GM18507 (cell line): Measurements from ENCODE around the gene TNNT3.
"Not testable (repeated sequence)": the region's sequence is repeated elsewhere in the genome, so short reads cannot be mapped to it uniquely, and the experiment has no call there.

ENCODE experiments used
- DNase-seq: peaks from one replicate; pipeline ENCODE4 v3.0.0; 2011; ENCODE audit warnings: low read depth; ENCODE audit not compliant: insufficient read length; ENCODE audit errors: extremely low spot score
- FAIRE-seq: peaks from 2 replicates; lab custom pipeline; 2011; peaks lifted over from hg19 to GRCh38; lab: Jason Lieb, UNC

Gene TNNT3

DNA sequence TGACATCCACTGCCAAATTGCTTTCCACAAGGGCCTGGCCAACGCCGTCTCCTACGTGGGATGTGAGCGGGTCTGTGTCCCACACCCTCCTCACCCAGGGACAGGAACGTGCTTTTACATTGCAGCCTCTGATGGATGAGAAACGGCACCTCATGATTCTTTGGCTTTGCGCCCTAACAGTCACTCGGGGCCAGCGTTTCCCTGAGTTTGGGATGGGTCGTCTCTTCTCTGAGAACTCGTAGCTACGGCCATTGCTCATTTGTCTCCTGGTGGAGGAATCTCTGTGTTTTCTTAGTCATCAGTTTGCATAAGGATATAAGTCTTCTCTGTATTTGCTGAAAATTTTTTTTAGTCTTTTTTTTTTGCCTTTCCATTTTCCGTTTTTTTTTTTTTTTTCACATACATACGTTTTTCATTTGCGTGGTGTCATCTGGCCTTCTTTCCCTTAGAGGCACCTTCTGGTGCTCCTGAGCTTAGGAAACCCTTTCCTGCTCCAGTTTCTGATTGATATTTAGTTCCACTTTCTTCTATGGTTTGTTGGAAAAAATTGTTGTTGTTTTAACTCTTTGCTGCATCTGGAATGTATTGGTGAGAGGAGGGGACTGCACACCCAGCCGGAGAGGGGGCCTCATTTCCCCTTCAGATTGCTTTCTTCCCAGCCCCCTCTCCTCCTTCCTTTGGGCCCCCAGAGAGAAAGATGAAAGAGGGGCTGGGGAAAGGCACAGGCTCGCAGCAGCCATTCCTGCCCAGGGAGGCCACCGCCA, 12.0 kb downstream of the TNNT3 start:
- FAIRE-seq (no peak), DNase-seq (no peak)

DNA sequence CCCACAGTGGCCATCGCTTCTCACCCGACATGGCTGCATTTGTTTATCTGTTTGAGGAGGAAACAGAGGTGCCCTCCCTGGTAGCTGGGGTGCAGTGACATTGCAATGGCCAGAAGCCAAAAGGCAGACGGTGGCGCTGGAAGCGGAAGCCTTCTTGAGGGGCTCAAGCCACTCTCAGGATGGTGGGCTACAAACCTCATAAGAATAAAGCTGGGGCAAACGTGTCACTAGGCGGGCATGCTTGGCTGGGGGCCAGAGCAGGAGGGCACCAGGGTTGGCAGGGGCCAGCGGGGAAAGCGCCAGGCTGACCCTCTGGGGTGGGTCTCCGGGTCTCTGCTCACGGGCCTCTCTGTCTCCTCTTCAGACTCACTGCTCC, 12.6 kb downstream of the TNNT3 start:
- FAIRE-seq (no peak), DNase-seq (no peak)

DNA sequence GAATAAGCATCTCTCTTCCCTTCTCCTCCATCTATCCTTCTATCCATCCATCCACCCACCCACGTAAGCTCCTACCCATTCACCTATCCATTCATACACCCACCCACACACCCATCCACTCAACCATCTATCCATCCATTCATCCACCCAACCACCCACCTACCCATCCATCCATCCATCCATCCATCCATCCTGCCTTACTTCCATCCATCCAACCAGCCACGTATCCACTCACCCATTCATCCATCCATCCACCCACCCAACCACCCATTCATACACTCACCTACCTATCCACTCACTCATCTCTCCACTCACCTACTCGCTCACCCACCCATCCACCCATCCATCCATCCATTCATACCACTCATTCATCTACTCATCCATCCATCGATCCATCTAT, 13.2 kb downstream of the TNNT3 start:
- FAIRE-seq, result no peak
- no peak for DNase-seq

DNA sequence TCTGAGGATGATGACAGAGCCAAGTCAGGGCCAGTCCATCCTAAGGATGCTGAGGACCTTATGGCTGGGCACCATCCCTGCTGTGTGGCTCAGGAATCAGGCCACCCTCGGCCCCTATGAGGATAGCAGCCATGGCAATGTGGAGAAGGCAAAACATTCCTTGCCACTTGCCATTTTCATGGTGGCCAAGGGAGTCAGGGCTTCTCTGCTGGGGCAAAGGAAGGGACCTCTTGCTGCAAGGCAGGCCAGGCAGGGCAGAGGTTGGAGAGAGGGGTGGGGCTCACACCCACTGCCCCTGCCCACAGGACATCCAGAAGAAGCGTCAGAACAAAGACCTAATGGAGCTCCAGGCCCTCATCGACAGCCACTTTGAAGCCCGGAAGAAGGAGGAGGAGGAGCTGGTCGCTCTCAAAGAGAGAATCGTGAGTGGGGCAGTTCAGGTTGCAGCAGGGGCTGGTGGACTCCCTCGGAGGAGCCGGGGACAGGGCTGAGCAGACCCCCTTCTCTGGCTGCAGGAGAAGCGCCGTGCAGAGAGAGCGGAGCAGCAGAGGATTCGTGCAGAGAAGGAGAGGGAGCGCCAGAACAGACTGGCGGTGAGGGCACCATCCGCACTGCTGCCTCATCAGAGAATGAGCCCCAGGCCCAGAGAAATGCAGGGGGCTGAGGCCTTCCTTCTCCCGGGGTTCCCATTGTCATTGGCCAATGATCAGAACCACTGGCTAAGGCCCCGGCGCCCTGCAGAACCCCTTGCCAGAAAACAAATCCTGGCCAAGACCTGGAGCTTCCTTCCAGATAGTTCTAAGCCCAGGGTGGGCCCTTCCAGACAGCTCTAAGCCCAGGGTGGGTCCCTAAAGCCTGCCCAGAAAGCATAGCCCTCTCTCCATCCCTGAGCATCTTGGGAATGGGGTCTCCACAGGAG, 14.2 kb downstream of the TNNT3 start:
- DNase-seq (no peak), FAIRE-seq (no peak)

DNA sequence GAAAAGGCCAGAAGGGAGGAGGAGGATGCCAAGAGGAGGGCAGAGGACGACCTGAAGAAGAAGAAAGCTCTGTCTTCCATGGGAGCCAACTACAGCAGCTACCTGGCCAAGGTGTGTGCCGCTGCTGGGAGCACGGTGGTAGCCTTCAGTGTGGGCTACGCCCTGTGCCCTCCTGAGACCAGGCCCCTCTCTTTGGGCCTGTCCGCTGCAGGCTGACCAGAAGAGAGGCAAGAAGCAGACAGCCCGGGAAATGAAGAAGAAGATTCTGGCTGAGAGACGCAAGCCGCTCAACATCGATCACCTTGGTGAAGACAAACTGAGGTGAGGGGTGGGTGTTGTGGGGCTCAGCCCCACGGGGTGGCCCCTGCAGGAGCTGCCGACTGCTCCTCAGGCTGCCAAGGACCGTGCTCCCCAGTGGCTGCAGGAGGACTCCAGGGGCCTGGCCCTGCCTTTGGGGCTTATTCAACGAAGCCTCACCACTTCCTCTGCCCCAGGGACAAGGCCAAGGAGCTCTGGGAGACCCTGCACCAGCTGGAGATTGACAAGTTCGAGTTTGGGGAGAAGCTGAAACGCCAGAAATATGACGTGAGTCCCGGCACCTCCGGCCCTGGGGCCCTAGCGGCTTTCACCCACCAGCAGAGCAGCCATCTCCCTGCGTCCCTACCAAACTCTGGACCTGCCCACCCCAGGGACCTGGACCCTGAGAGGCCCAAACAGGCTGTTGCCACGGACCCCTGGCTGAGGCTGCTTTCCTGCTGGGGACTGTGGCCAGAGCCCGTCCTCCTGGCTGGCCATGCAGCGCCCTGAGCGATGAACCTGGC, 15.0 kb downstream of the TNNT3 start:
- DNase-seq, result no peak
- no peak for FAIRE-seq

DNA sequence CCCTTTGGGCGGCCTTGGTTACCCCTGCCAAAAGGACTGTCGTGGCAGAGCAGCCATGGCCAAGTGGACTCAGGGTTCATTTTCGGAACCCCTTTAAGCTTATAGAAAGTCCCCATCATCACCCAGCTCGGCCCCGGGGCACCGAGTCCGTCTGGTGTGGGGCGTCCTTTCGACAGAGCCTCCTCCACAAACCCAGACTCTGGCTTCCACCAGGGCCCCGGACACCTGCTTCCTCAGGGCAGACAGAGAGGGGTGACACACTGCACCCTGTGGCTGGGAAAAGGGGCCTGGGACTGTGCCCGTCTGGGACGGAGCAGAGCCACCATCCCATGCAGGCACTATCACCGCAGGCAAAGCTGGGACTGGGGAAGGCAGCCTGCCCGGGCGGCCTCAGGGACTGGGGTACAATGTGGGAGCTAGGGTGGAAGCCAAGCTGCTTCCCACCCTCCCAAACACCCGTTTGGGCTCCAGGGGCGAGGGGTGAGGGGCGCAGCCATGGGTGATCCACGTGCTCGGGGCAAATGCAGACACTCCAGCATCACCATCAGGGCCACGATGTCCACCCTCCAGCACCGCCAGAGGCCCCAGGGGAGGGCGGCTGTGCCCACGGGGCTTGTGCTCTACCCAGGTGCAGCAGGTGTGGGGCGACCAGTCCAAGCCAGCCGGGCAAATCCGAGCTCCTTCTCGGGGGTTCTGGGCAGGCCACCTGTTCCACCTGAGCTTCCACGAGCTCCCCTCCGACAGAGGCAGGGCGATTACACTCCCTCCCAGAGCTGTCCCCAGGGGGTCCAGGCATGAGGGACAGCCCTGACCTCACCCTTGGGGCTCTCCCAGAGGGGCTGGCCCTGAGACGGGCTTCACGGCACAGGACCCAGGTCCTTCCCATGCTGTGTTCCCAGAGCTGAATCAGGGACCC, 15.9 kb downstream of the TNNT3 start:
- FAIRE-seq (no peak), DNase-seq (no peak)

DNA sequence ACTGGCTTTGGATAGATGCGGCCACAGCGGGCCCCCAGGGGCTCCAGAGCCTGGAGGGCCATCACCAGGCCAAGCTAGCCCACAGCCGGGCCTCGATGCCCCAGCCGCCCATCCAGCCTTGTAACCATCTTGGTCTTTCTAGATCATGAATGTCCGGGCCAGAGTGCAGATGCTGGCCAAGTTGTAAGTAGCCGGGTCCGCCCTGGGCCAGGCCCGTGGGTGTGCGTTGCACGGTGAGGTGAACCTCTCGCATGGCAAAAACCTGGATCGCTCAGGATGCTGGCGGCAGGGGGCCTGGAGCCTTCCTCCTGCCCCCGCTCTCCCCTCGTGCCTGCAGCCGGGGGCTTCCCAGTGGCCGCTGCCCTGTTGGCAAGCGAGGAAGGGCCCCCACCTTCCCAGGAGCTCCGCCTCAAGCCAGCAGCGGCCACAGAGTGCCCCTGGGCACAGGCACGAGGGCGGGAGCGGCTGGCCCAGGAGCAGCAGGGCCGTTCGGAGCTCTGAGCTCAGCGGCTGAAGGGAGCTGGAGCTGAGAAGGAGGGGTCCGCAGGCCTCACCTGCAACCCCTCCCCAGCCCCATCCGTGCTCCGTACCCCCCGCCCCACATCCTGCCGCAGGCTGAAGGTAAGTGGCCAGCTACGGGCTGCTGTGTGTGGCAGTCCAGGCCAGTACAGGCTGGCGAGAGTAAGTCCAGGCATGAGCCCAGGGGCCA, 16.7 kb downstream of the TNNT3 start:
- no peak for DNase-seq
- FAIRE-seq, result no peak

DNA sequence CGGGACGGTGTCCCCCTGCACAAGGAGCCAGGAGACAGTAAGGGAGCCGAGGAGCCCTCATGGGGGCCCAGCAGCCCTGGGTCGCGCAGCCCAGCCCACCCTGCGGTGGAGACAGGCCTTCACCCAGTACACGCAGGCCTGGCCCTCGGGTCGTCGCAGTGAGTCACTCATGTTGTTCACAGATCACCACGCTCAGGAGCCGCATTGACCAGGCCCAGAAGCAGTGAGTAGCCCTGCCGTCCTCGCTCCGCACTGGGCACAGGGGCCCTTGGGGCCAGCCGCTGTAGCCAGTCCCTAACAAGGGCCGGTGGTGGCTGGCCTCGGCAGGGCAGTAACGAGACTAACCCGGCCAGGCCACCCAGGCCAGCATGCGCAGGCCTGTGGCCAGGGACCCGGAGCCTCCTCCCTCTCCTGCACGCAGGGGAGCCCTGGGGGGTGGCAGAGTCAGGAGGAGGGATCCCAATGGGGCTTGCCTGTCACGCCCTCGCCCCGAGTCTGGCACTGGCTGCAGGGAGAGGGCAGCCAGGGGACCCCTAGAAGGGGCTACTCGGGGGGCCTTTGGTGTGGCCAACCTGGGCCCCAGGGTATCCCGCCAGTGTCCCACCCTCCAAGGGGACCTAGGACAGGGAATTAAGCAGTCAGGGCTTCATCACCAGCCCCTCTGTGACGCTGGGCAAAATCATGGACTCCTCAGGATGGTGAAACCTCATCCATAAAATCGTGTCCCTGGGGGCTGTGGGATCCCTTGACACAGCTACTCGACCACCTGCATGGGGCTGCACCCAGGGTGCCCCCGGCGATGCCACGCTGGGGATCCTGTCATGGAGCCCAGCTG, 17.5 kb downstream of the TNNT3 start:
- no peak for FAIRE-seq
- no peak for DNase-seq

DNA sequence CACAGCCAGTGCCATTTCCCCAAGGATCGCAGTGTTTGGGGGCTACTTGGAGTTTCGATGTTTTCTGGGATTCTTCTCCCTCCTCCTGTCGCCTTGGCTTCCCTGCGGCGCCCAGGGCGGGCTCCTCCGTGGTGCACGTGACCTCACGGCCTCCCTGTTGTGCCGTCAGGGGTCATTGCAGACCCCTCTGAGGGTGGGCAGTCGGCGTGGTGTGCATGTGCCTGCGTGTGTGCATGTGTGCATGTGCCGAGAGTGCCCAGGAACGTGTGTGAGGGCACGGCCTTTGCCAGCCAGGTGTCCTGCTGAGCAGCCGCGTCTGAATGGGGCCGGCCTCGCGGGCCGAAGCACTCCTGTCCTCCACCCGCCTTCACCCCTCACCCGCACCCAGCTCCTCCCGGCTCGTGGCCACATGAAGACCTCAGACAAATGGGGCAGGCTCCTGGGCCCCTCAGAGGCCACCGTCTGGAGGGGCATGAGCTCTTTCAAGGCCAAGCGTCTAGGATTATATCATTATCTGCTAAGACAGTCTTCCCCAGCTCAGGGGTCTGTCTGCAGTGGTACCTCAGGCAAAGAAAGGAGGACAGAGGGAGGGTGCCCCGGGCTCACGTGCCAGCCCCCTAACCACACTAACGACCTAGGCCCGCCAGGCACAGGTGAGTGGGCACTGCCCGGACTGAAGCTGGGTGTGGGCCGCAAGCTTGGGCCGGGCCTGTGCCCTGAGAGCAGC, 18.3 kb downstream of the TNNT3 start:
- FAIRE-seq (no peak), DNase-seq (no peak)

DNA sequence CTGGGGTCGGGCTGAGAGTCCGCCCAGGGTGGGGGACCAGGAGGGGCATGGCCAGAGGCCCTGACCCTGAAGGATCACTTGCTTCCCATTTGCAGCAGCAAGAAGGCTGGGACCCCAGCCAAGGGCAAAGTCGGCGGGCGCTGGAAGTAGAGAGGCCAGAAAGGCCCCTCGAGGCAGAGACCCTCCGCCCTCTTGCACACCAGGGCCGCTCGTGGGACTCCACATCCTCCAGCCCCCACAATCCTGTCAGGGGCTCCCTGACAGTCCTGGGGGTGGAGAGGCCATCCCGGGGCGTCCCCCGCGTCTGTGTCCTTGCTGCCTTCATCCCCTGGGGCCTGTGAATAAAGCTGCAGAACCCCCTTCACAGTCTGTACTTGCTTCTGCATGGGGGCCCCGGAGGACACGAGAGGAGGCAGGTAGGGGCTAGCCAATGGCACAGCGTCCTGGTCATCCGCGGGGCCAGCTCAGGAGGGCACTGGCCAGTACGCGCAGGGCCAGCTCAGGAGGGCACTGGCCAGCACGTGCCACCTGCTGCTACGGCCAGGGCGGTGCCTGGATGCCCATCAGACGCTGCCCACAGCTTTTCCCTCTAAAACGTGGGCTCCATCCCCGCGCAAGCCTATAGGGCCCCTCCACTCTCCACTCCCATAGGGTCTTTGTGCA, 19.0 kb downstream of the TNNT3 start:
- DNase-seq, result no peak
- FAIRE-seq, result no peak

DNA sequence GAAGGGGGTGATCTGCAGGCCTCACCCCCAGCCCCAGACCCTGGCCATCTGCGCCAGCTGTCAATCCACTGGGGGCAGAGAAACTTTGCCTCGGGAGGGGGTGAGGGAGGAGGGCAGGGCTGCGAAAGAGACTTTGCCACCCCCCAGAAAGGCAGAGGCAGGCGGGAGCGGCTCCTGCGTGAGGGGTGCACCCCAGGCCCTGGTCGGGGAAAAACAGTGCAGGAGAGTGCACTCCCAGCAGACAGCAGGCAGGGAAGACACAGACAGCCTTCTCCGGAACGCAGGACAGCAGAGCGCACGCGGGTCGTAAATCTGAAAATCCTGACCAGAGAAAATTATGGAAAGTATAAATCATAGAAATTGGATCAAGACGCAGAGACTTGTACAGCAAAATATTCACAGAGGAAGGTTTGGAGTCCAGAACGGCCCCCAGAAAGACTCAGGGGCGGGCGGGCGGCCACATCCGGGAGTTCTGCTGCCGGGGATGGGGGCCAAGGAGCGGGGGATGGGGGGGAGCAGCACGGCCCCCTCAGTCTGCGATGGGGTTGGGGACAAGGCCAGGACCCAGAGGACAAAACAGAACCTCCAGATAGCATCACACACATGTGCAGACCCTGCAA, 19.6 kb downstream of the TNNT3 start:
- DNase-seq (no peak), FAIRE-seq (no peak)

DNA sequence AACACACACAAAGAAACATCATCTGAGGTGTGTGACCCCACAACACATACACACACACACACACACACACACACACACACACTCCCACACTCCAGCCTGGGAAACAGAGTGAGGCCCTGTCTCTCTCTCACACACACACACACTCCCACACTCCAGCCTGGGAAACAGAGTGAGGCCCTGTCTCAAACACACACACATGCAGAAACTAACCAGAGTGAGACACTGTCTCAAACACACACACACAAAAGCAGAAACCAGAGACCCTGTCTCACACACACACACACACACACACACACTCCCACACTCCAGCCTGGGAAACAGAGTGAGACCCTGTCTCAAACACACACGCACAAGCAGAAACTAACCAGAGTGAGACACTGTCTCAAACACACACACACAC, 20.3 kb downstream of the TNNT3 start:
- FAIRE-seq, result peak; percentile 88
- not testable (repeated sequence) for DNase-seq

DNA sequence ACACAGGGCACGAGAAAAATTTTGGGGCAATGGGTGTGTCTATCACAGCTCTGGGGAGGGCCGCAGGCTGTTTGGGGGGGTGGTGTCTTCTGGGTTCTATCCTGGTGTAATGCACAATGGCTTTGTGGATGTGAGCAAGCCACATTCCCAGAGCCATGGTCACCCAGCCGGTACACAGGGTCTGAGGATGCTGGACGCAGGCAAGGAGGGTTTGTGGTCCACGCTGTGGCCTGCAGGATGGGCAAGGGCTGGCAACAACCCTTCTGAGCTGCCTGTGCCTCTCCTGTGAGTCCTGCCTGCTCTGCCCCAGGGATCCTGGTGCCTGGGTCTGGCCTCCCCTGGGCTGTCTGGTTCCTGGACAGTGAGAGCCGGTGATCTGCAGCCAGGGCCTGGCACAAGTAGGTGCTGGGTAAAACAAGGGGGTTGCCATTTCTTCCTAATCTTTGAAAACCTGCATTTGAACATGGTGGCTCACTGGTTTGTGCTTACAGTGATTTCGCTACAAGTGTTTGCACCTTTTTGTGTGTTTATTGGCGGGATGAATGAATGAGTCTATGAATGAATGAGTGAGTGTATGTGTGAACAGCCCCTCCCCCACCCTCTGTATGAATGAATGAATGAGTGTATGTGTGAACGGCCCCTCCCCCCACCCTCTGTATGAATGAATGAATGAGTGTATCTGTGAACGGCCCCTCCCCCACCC, 23.2 kb downstream of the TNNT3 start:
- DNase-seq (no peak), FAIRE-seq (no peak)

DNA sequence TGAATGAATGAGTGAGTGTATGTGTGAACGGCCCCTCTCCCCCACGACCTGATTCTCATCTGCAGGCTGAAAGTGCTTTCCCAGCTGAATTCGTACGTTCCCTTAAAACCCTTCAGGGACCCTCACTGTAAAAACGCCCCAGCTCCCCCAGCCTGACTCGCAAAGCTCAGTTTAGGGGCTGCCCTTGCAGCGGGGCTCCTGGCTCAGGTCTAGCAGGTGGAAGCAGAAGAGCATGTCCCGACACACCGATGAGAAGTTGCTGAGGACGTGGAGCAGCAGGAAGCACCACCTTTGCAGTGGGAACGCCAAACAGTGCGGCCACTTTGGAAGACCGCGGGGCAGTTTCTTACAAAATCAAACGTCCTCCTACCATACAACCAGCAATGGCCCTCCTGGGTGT, 24.1 kb downstream of the TNNT3 start:
- FAIRE-seq (no peak), DNase-seq (no peak)

DNA sequence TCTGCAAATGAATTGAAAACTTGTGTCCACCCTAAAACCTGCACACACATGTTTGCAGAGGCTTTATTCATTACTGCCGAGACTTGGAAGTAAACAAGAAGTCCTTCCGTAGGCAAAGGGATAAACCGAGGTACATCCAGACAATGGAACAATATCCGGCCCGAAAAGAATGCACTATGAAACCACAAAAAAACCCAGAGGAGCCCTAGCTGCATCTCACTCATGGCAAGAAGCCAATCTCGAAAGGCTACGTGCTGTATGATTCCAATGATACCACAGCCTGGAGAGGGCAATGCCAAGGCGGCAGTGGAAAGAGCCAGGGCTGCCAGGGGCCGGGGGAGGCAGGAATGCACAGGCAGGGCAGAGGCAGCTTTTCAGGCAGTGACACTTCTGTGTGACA, 24.5 kb downstream of the TNNT3 start:
- DNase-seq (no peak), FAIRE-seq (no peak)
